NK-92 (cell line): ENCODE measurements around the gene CAV1.

Experiments used
- DNase-seq: peaks from one replicate; lab custom pipeline; 2025; ENCODE audit not compliant: unreplicated experiment; lab: John Stamatoyannopoulos, UW

CAV1 gene

GRCh38 chr7:116598861-116599260, 74.0 kb downstream of the CAV1 start:
- no peak for DNase-seq

DNA sequence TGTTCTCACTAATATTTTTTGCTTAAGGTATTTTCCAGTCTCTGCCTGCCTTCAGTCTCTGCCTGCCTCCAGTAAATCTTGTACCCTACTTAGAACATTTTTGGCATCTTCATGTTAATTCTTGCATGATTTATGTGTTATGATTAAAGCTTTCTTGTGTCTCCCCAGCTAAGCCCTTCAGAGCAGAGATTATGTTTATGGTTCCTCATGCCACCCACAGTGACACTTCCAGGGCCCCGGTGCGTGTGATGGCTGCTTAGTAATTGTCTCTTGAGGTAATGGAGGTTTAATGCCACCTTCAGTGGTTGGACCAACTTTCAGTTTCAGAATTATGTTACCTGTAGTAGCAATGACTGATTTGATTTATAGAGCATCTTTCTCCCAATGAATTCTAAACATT, 76.6 kb downstream of the CAV1 start:
- no peak for DNase-seq

GRCh38 chr7:116607299-116607698, 82.5 kb downstream of the CAV1 start:
- DNase-seq = no peak

DNA sequence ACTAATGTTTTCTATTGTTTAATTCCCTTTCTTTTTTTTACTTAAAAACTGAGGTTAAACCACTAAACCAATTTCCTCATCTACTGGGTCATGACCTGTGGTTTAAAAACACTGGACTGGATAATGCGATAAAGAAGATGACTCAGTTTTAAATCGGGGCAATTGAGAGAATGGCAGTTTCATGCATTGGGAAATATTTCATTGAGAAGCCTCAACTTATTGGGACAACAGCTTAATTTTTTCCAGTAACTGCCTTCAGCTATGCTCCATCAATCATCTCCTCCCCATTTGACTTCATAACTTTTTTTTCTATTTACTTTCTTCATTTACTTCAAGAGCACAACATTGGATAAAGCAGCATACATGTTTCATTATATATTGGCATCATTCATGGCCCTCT, 85.4 kb downstream of the CAV1 start:
- DNase-seq = no peak

DNA sequence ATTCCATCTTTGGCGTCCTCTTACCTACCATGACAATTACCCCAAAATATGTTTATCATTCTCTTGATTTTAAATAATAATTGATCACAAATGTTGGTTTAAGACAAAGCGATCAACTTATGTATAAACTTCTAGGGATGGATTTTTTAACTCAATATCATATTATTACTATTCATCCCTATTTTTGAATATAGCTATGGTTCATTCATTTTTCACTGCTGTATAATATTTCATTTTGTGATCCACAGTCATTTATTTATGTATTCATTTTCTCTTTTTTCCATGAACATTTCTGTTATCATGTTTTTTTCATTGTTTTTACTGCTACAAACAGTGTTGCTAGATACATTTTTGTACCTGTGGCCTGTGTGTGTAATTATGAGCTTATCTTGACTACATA, 85.9 kb downstream of the CAV1 start:
- no peak for DNase-seq
